Skin epidermis (tissue), 12 donors: ENCODE measurements around the gene TP73.

Experiments used
- H3K27ac ChIP-seq, 21 experiments: fragments of 200-600 bp; sonication (generic) in 11 of 21; one replicate each; pipeline ENCODE4 v1.5.0; 2020; ENCODE audit warnings: mild to moderate bottlenecking in 3 of 21, inconsistent platforms in 2 of 21, moderate library complexity in 2 of 21
- H3K4me3 ChIP-seq, 7 experiments: fragments of 200-600 bp; sonication (generic) in 2 of 7; one replicate each; pipeline ENCODE4 v1.5.0; 2020; ENCODE audit warnings: inconsistent platforms in 2 of 7, mild to moderate bottlenecking in 2 of 7, moderate library complexity in 1 of 7

TP73 gene

GRCh38 chr1:3732434-3733093 lies 80.2 kb downstream of the TP73 start:
- no peak overlapping the region for H3K27ac ChIP-seq

GRCh38 chr1:3733094-3733882 lies 81.0 kb downstream of the TP73 start:
- H3K4me3 ChIP-seq: no peak overlapping the region
- no peak overlapping the region for H3K27ac ChIP-seq

More at GRCh38 chr1:3732434-3733093, 80.2 kb downstream of the TP73 start:
- no peak overlapping the region for H3K4me3 ChIP-seq

GRCh38 chr1:3733883-3734589 lies 81.7 kb downstream of the TP73 start:
- Histone ChIP-seq H3K27ac (no peak overlapping the region), H3K4me3 (no peak overlapping the region)

GRCh38 chr1:3734602-3735001 lies 82.3 kb downstream of the TP73 start:
- H3K4me3 ChIP-seq: no peak overlapping the region
- H3K27ac ChIP-seq: no peak overlapping the region

- no peak overlapping the region for H3K27ac ChIP-seq
- no peak overlapping the region for H3K4me3 ChIP-seq
These were observed 82.8 kb downstream of the TP73 start for GRCh38 chr1:3735027-3735681.

- Histone ChIP-seq H3K4me3 (no peak overlapping the region), H3K27ac (no peak overlapping the region)
These were observed 83.4 kb downstream of the TP73 start for GRCh38 chr1:3735688-3736087.

GRCh38 chr1:3736131-3736561 lies 83.8 kb downstream of the TP73 start:
- Histone ChIP-seq H3K4me3 (no peak overlapping the region), H3K27ac (no peak overlapping the region)

- no peak overlapping the region for H3K4me3 ChIP-seq
- no peak overlapping the region for H3K27ac ChIP-seq
These were observed 84.4 kb downstream of the TP73 start for GRCh38 chr1:3736708-3737107.

GRCh38 chr1:3738943-3739342 lies 86.6 kb downstream of the TP73 start:
- no peak overlapping the region for H3K27ac ChIP-seq
- no peak overlapping the region for H3K4me3 ChIP-seq

GRCh38 chr1:3740042-3740441 lies 87.7 kb downstream of the TP73 start:
- Histone ChIP-seq H3K4me3 (no peak overlapping the region), H3K27ac (no peak overlapping the region)

GRCh38 chr1:3740752-3741151 lies 88.4 kb downstream of the TP73 start:
- Histone ChIP-seq H3K4me3 (no peak overlapping the region), H3K27ac (no peak overlapping the region)

GRCh38 chr1:3741566-3742438 lies 89.5 kb downstream of the TP73 start:
- Histone ChIP-seq H3K27ac (no peak overlapping the region), H3K4me3 (no peak overlapping the region)

GRCh38 chr1:3742439-3743298 lies 90.4 kb downstream of the TP73 start:
- Histone ChIP-seq H3K27ac (no peak overlapping the region), H3K4me3 (no peak overlapping the region)

GRCh38 chr1:3743421-3743820 lies 91.1 kb downstream of the TP73 start:
- no peak overlapping the region for H3K4me3 ChIP-seq
- H3K27ac ChIP-seq: no peak overlapping the region

- Histone ChIP-seq H3K4me3 (no peak overlapping the region), H3K27ac (no peak overlapping the region)
These were observed 91.5 kb downstream of the TP73 start for GRCh38 chr1:3743826-3744225.

GRCh38 chr1:3744646-3745045 lies 92.3 kb downstream of the TP73 start:
- Histone ChIP-seq H3K4me3 (no peak overlapping the region), H3K27ac (no peak overlapping the region)

- H3K27ac ChIP-seq: no peak overlapping the region
- no peak overlapping the region for H3K4me3 ChIP-seq
These were observed 92.8 kb downstream of the TP73 start for GRCh38 chr1:3745071-3745470.

GRCh38 chr1:3745590-3746381 lies 93.5 kb downstream of the TP73 start:
- Histone ChIP-seq H3K27ac (no peak overlapping the region), H3K4me3 (peak overlapping the region in 2 of 7 experiments; percentile 66 to 83)
